GM21515 (cell line): ENCODE results near the gene KIF1B.
"Not testable (repeated sequence)": the region's sequence is repeated elsewhere in the genome, so short reads cannot be mapped to it uniquely, and the experiment has no call there.

Experiments used
- ATAC-seq: cut with Tn5 transposase; IDR thresholded peaks from one replicate; pipeline ENCODE4 v1.9.1; 2021; ENCODE audit not compliant: unreplicated experiment

Gene KIF1B

DNA sequence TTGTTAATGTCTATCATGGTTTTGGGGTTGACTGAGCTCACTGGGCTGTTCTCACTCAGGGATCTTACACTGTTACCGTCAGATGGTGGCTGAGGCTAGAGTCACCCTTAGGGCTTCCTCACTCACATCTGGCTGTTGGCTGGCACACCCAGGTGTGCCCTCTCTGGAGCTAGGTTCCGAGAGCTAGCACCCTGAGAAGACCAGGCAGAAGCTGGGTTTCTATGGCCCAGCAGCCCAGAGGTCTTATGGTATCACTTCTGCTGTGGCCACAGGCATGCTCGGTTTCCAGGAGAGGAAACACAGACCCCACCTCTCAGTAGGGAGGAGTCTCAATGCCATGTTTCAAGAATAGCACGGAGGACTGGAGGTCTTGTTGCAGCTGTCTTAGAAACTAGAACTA is 20.7 kb upstream of the KIF1B start:
- no peak for ATAC-seq

DNA sequence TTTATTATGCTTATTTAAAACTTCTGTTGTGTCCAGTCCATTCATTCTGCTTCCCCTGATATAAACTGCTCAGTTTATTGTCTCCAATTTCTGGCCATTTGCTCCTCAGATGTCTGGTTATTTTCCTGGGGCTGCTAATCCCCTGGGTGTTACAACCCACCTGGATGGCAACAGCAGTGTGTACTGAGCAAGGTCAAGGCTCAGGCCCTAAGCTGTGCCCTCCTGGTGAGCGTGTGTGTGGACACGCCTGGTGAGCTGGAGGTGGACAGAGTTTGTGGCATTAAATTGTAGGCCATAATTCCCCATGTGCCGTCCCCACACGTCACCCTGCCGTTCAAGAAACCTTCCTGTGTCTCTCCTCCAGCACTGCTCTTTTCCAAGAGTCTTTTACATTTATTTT is 18.1 kb upstream of the KIF1B start:
- ATAC-seq: no peak

DNA sequence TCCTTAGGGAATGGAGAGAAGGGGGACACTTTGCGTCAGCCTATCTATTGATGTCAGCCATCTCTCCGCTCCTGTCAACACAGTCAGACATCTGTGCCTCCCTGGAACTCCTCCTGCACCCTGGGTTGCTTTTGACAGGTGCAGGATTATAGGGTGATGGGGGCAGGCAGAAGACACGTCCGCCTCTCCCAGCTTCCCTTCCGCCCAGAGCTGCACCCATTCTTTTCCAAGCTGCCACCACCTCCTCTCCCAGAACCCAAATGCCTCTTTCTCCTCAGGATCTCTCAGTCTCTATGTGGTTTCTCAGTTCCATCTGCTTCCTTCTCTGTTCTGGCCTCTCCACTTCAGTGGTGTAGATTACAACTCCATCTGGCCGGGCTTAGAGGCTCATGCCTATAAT is 17.1 kb upstream of the KIF1B start:
- no peak for ATAC-seq

DNA sequence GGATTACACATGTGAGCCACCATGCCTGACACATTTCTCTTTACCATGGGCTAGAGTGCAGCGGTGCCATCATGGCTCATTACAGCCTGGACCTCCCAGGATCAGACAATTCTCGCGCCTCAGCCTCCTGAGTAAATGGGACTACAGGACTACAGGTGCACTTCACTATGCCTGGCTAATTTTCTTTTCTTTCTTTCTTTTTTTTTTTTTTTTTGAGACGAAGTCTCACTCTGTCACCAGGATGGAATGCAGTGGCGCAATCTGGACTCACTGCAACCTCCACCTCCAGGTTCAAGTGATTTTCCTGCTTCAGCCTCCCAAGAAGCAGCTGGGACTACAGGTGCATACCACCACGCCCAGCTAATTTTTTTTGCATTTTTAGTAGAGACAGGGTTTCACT is 14.8 kb upstream of the KIF1B start:
- no peak for ATAC-seq

DNA sequence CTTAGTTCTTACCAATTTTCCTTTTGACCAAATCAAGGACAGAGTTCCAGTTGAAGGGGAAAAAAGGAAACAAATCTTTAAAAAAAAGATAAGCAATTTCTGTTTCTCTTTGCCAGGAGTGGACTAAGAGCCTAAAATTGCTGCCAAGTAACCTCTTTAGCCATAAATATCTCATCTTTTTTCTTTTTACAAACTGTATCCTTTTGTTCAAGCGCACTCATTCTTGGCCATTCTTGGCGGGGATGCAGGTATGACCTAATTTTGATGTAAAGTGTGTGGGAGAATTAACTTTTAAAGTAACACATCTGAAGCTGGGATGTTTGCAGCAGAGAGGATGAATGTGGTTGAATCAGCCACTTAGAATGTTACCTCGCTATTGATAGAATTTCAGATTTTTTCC is 13.4 kb upstream of the KIF1B start:
- no peak for ATAC-seq

DNA sequence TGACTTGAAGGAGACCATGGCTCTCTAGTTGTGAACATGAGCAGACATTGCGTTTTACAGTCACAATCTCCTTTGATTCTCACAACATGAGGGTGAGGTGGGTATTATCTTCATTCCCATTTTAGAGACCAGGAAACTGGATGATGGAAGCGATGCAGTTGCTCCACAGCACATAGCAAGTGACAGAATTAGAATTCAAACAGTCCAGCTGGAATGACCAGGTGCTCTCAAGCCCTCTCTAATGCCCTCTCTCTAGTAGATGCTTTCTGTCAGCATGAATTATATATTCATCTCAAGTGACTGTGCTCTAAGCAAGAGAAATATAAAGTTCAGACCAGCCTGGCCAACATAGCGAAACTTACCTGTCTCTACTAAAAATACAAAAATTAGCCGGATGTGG is 9.8 kb upstream of the KIF1B start:
- ATAC-seq: no peak

DNA sequence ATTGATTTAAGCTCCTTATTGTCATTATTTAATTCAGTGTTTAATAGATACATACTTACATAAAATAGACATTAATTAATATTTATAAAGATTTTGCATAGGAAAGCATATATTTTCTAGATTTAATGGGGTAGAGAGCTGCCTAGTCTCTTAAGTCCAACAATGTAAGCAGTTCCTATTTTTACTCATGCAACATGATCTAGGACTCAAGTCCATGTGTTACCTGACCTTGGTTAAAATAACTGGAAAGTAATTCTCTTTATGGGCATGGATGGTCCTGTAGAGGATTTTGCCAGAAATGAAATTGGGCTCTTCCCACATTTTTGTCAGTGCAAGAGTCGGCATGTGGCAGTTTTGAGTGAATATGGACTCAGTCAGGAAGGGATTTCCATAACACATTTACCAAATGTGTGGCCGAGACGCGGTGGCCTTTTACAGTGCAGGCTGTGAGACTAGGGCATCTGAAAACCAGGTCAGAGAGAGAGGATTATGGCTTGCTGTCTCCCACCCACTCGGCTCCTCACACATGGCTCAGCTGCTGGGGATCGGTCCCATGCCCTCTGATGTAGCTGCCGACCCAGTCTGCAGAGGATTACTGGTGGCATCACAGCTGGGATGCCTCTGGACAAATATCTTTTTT is 6.2 kb upstream of the KIF1B start:
- no peak for ATAC-seq

DNA sequence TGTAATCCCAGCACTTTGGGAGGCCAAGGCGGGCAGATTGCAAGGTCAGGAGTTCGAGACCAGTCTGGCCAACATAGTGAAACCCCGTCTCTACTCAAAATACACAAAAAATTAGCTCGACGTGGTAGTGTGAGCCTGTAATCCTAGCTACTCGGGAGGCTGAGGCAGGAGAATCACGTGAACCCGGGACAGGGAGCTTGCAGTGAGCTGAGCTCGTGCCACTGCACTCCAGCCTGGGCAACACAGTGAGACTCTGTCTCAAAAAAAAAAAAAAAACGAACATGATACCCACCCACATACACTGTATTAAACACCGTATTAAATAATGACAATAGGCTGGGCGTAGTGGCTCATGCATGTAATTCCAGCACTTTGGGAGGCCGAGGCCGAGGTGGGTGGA is 5.2 kb upstream of the KIF1B start:
- not testable (repeated sequence) for ATAC-seq

DNA sequence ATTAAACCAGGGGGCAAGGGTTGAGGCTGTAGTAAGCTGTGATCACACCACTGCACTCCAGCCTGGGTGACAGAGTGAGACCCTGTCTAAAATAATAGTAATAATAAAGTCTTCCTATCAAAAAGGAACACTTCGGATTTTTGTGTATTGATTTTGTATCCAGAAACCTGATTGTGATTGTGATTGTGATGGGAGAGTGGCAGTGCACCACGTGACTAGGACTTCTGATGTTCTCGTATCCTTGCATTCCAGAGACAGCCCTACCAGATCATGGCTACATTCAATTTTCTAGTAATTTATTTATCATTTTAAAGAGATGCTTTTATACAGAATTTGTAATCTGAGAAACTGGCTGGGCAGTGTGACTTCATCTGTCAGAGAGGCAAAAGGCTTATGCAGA is 2.6 kb upstream of the KIF1B start:
- ATAC-seq: no peak

DNA sequence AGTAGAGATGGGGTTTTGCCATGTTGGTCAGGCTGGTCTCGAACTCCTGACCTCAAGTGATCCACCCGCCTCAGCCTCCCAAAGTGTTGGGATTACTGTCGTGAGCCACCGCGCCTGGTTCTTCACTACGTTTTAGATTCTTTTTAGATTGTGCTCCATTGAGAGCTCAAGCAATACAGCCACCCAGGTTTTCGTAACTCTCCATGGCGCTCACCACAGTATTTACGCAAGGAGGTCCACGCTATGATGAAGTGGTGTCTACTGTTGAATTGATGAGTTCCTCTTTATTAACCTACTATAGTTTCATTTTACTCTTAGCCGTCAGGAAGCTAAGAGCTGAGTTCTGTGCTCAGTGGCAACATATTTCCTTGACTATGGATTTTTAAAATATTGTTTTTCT is 1.8 kb upstream of the KIF1B start:
- ATAC-seq: no peak

DNA sequence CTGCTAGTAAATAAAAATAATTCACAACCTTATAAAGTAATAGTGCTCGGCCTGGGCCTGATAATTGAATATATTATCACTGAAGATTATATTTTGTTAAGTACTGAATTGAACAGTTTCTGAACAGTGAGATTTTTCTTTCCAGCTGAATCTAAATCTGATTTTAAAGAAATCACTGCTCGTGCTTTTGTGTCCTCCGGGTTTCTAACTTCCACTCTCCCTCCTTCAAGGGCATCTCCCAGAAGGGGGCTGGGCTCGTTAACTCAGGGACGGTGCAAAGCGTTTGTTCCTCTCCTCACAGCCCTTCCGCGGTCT is 823 bp upstream of the KIF1B start:
- no peak for ATAC-seq

DNA sequence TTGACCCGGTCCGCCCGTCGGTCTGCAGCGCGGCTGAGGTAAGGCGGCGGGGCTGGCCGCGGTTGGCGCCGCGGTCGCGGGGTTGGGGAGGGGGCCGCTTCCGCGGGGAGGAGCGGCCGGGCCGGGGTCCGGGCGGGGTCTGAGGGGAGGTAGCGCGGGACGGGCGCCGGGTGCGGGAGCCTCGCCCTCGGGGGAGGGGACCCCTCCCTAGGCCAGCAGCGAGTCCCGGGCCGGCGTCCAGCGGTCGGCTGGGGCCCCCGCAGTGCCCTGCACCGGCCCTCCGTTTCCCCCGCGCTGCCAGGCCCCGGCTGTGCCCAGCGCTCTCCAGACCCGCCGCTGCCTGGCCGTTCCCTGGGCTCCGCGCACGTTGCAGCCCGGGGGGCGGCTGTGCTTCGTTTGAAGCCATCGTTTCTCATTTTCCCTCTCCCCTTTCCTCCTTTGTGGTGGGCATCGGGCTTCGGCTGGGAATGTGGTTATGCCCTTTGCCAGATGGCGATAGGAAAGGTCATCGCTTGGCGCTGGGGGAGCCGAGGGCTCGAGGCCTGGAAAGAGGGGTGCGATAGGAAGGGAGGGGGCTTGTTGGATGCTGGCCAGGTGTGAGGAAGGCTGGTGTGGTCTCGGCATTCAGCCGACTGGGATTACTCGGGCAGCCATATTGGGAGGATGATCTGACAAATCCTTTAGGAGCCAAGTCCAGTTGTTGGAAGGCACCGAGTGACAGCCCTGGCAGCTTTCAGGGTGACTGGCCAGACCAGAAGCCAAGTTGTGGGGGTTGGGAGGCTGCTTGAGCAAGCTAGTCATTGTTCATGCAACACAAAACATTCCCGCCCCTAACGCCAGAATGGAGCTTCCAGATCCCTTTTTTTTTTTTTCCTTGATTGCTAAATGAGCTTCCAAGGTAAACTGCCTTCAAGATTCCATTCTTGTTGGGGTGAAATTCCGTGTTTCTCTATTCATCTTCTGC is 753 bp downstream of the KIF1B start:
- ATAC-seq: peak; percentile 11

DNA sequence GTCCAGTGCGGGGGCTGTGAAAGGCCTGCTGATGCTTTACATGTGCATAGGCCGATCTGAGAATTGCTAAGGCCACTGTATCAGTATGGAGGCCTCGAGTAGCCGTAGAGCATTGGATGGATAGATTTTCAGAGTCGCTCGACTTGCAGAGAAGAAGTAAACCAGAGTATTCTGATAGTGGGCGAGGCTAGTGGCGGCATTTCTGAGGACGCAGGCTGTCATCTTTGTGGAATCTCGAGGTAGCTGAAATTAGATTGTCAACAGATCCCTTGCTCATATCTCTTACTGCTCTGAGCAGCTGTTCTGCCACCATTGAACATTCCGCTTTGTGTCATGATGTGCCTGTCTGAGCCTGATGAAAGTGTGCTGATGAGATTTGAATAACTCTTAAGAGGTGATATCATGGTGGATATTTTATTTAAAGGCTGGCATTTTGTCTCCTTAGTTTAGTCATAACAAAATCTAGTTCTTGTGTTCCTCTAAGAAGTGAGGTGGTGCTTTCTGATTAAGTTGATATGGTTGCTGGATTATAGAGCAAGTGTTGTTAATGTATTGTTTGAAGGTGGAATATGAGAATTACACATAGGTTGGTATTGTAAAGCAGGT is 1.5 kb downstream of the KIF1B start:
- no peak for ATAC-seq

DNA sequence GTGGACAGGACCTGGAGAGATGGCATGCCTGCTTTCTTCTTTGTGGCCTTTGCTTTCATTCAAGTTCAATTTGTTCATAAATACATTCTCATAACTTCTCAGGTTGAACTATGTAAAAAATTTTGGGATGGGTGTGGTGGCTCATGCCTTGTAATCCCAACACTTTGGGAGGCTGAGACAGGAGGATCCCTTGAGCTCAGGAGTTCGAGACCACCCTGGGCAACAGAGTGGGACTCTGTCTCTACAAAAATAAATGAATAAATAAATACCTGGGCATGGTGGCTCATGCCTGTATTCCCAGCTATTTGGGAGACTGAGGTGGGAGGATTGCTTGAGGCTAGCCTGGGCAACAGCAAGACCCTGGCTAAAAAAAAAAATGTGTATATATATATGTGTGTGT is 2.1 kb downstream of the KIF1B start:
- no peak for ATAC-seq

DNA sequence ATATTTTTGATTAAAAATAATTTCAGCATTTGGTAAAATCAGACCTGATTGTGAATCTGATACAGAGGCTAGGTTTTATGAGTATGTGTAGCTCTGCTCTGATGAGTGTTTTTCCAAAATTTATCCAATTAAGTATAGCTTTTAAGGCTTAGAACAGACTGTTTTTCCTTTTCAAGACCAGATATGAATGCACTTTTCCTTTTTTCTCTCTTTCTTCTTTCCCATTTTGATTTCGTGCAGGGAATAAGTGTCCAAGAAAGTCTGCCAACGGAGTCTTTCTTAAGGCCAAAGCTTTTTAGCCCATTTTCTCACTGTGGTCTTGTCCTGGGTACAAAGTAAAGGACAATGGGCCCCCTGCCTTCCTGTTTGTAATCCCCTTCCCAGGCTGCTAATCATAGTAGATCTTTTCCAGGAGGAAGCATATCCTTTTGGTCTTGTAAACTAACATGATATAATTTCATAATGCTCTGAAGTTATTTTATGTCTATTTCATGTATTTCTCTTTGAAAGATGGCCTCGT is 2.9 kb downstream of the KIF1B start:
- ATAC-seq: no peak

DNA sequence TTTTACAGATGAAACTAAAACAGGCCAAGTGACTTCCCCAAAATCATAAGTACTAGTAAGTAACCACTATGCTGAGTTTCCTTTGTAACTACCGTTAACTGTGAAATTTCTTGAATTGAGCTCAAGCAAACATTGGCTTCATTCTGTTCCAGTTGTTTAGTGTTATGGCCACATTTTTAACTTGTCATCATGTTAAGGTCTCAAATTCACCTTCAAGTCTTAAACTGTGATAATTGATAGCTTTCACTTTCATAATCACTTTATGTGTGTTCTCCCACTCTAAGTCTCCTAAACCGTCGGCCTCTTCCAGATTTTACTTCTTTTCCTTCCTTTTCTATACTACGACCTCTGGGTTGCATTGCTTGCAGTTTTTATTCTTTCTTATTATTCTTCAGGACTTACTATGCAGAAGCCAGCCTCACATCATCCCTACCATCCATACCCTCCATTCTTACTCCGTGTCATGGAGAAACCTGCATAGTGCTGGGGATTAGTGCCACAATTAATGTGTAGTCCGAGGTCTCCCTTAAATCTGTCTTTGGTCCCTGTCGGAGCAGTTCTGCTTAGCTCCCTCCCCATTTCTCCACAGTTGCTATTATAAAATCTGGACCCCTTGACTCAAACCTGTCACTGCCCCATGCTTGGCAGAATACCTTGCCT is 5.8 kb downstream of the KIF1B start:
- no peak for ATAC-seq

DNA sequence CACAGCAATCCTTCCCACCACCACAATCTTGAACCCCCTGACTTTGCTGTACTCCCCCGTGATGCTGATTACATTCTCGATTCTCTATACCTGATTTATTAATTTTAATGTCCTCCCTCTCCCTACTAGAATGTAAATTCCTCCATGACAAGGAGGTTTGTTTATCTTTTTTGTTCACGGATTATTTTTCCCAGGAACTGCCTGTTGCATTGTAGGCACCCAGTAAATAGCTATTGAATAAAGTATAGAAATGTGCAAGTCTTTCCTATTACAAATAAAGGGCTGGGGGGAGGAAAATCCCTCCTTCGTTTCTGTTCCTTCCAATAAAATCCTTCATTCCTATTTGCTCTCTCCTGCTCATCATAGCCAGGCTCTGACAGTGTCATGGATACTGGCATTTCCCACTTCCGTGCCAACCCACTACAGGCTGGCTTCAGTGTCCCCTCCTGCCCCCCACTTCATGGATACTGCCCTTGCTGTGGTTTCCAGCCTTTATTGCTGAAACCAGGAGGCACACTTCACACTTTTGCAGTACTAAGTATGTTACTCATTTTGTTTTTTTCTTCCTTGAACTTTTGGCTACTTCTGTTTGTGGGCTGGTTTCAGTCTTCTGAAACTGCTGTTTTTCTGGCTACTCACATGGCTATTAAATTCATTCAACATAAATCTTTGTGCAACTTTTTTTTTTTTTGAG is 7.5 kb downstream of the KIF1B start:
- ATAC-seq: no peak

DNA sequence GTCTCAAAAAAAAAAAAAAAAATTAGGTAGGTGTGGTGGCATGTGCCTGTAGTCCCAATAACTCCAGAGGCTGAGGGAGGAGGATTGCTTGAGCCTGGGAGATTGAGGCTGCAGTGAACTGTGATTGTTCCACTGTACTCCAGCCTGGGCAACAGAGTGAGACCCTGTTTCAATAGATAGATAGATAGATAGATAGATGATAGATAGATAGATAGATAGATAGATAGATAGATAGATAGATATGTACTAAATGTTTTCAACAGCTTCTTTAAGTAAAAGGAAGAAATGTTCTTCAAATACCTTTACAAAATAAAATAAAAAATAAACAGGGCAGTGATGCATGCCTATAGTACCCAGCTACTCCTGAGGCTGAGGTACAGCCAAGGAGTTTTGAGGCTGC is 9.8 kb downstream of the KIF1B start:
- ATAC-seq: no peak

DNA sequence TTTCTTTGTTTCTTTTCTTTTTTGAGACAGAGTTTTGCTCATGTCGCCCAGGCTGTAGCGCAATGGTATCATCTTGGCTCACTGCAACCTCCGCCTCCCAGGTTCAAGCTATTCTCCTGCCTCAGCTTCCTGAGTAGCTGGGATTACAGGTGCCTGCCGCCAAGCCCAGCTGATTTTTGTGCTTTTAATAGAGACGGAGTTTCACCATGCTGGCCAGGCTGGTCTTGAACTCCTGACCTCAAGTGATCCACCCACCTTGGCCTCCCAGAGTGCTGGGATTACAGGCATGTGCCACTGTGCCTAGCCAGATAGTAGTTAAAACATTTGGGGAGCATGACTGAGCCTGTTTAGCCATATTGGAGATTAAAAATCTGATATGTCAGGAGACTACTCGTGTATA is 10.3 kb downstream of the KIF1B start:
- not testable (repeated sequence) for ATAC-seq

DNA sequence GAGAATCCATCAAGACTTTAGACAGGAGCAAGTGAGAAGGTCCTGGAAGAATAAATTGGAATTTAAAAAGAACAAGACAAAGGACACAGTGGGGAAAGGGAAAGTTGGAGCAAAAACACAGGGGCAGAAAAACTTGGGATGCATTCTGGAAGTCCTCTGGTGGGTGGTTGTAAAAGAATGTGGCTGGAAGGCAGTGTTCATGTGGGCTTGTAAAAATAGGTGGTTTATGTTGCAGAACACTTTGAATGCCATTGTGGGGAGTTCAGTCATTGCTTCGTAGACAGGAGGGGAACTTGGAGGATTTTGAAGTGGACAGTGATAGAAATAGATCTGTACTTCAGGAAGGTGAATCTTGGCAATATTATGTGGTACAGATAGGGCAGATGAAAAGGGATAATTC is 15.2 kb downstream of the KIF1B start:
- ATAC-seq: no peak

DNA sequence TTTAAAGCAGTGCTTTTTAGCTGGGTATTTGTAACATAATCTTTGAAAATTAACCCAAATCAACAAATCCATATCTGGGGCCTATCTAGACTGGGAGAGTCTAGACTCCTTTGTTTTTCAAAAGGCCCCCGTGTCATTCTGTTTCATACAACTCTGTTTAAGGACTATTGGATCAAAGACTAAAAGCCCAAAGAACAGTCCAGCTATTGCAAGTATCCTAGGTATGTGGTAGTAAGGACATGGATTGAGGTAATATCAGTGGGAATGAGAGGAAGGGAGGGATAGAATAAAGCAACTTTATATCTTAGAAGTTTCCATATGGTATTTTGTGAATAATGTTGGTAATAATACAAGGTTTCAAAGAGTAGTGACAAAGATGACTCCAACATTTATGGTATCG is 18.2 kb downstream of the KIF1B start:
- ATAC-seq: no peak
